ENCODE measurements around the gene PLA2G15. TPM values are rescaled to one million over a fixed set of nuclear protein-coding genes. Genes with fewer than 3 reads are reported as not detected.

Gene PLA2G15
- total and polyA plus RNA-seq, 12 donors = 6.0 to 37.1 (median 23.2) TPM

- peaks cover 4 to 22% of the 10 kb centered on the region in 2 donors for H3K4me1 ChIP-seq (replicated peaks in 1 of 2)
- H3K4me3 ChIP-seq = no peak overlapping the region
- no peaks in the 10 kb centered on the region for H3K27me3 ChIP-seq
- intact Hi-C loops (cut with DNase I) = no loop called here
- no peak overlapping the region for H3K27ac ChIP-seq
- H3K36me3 ChIP-seq (replicated peaks in 1 of 2) = peaks cover 0 to 64% of the 10 kb centered on the region in 2 donors
- no peak for TF ChIP-seq CTCF (IDR thresholded peaks at IDR 0.05)
- no peak for TF ChIP-seq POLR2A (IDR thresholded peaks at IDR 0.05)
- DNase-seq = no peak
- 92 to 96% (median 95%) methylated on average over 3 of the region's 3 CpGs for WGBS, 4 donors
- H3K9me3 ChIP-seq (replicated peaks in 1 of 3) = no peaks in the 10 kb centered on the region
These were observed 61.5 kb downstream of the PLA2G15 start for GRCh38 chr16:68306633-68307032.

GRCh38 chr16:68309799-68310198, 64.6 kb downstream of the PLA2G15 start:
- Histone ChIP-seq H3K4me3 (peak overlapping the region; percentile 62 to 99 (median 85)), H3K36me3 (replicated peaks in 1 of 2) (peaks cover 0 to 33% of the 10 kb centered on the region in 2 donors), H3K27ac (peak overlapping the region in 2 of 5 donors; percentile 76 to 94), H3K9me3 (replicated peaks in 1 of 3) (no peaks in the 10 kb centered on the region), H3K27me3 (no peaks in the 10 kb centered on the region), H3K4me1 (replicated peaks in 1 of 2) (peaks cover 4 to 32% of the 10 kb centered on the region in 2 donors)
- WGBS, 4 donors = 40 to 47% (median 42%) methylated on average over 6 of the region's 6 CpGs
- no peak for TF ChIP-seq POLR2A (IDR thresholded peaks at IDR 0.05)
- no peak for TF ChIP-seq CTCF (IDR thresholded peaks at IDR 0.05)
- intact Hi-C loops (cut with DNase I) = loop anchor here in 1 of 2 donors (5.0 kb wide), 1 partner anchor 47 kb away; the partner anchor contains the start of gene SLC7A6
- no peak for DNase-seq

GRCh38 chr16:68310437-68310773, 65.2 kb downstream of the PLA2G15 start:
- peak in 4 of 7 donors; percentile 29 to 37 (median 32) for DNase-seq
- no peaks in the 10 kb centered on the region for H3K9me3 ChIP-seq (replicated peaks in 1 of 3)
- WGBS, 4 donors = 0 to 1% (median 0%) methylated on average over 19 to 29 of the region's 29 CpGs
- TF ChIP-seq CTCF (IDR thresholded peaks at IDR 0.05) (no peak), POLR2A (IDR thresholded peaks at IDR 0.05) (no peak)
- H3K4me1 ChIP-seq (replicated peaks in 1 of 2) = peaks cover 4 to 32% of the 10 kb centered on the region in 2 donors
- peak overlapping the region; percentile 62 to 99 (median 85) for H3K4me3 ChIP-seq
- intact Hi-C loops (cut with DNase I) = loop anchor here in 1 of 2 donors (5.0 kb wide), 1 partner anchor 48 kb away; the partner anchor contains the start of gene SLC7A6
- no peaks in the 10 kb centered on the region for H3K27me3 ChIP-seq
- H3K36me3 ChIP-seq (replicated peaks in 1 of 2) = peaks cover 0 to 29% of the 10 kb centered on the region in 2 donors
- peak overlapping the region in 4 of 5 donors; percentile 59 to 94 (median 77) for H3K27ac ChIP-seq

Small RNAs within 50 kb of the gene (microRNA-seq; reads per million reads assigned to microRNA genes)
- gene MIR6773 = 0 reads per million in 3 donors

Small RNAs within 50 kb of the gene (small RNA-seq; reads per million reads assigned to genes)
- gene RNU6-1262P = 0 reads per million in 2 donors

Other genes with a start within 250 kb of the PLA2G15 start
- gene DPEP2, start 245.9 kb upstream of the PLA2G15 start, total RNA-seq = 1 to 10 TPM in 6 of 9 donors, under 1 TPM in 3; 0.35 to 2.0 (median 1.5) TPM
- gene DPEP2, start 245.9 kb upstream of the PLA2G15 start, polyA plus RNA-seq = 1 to 10 TPM in 2 of 3 donors, under 1 TPM in 1; 0.27 to 8.4 (median 1.2) TPM
- gene DPEP2NB, start 229.5 kb upstream of the PLA2G15 start, total RNA-seq = not detected
- not detected for gene DPEP2NB, start 229.5 kb upstream of the PLA2G15 start, polyA plus RNA-seq
- 10 to 100 TPM in 7 of 9 donors, 1 to 10 TPM in 2; 6.4 to 18.4 (median 13.7) TPM for gene DDX28, start 222.1 kb upstream of the PLA2G15 start, total RNA-seq
- gene DDX28, start 222.1 kb upstream of the PLA2G15 start, polyA plus RNA-seq = 10 to 100 TPM in 1 of 3 donors, 1 to 10 TPM in 2; 6.8 to 13.0 (median 9.1) TPM
- gene DUS2, start 222.1 kb upstream of the PLA2G15 start, total RNA-seq = 10 to 100 TPM in 6 of 9 donors, 1 to 10 TPM in 3; 6.3 to 25.3 (median 13.1) TPM
- 10 to 100 TPM in 2 of 3 donors, 1 to 10 TPM in 1; 7.1 to 13.2 (median 10.1) TPM for gene DUS2, start 222.1 kb upstream of the PLA2G15 start, polyA plus RNA-seq
- gene NFATC3, start 160.0 kb upstream of the PLA2G15 start, total RNA-seq = 10 to 100 TPM; 26.6 to 81.2 (median 36.2) TPM
- gene NFATC3, start 160.0 kb upstream of the PLA2G15 start, polyA plus RNA-seq = 10 to 100 TPM in 2 of 3 donors, 1 to 10 TPM in 1; 6.6 to 20.3 (median 11.6) TPM
- gene ESRP2, start 9.2 kb upstream of the PLA2G15 start, total RNA-seq = 1 to 10 TPM in 3 of 9 donors, under 1 TPM in 6; 0.13 to 2.2 (median 0.50) TPM
- gene ESRP2, start 9.2 kb upstream of the PLA2G15 start, polyA plus RNA-seq = under 1 TPM; 0.31 to 0.97 (median 0.37) TPM
- 10 to 100 TPM in 8 of 9 donors, 1 to 10 TPM in 1; 2.0 to 54.7 (median 22.5) TPM for gene SLC7A6, start 19.2 kb downstream of the PLA2G15 start, total RNA-seq
- gene SLC7A6, start 19.2 kb downstream of the PLA2G15 start, polyA plus RNA-seq = 10 to 100 TPM; 14.8 to 22.2 (median 19.6) TPM
- 10 to 100 TPM in 8 of 9 donors, 1 to 10 TPM in 1; 9.4 to 18.6 (median 13.8) TPM for gene SLC7A6OS, start 65.6 kb downstream of the PLA2G15 start, total RNA-seq
- gene SLC7A6OS, start 65.6 kb downstream of the PLA2G15 start, polyA plus RNA-seq = 10 to 100 TPM in 1 of 3 donors, 1 to 10 TPM in 2; 5.7 to 14.6 (median 8.4) TPM
- gene PRMT7, start 65.6 kb downstream of the PLA2G15 start, total RNA-seq = 10 to 100 TPM; 30.0 to 52.1 (median 39.1) TPM
- 100 to 1,000 TPM in 2 of 3 donors, 10 to 100 TPM in 1; 45.3 to 141 (median 111) TPM for gene PRMT7, start 65.6 kb downstream of the PLA2G15 start, polyA plus RNA-seq
- 1 to 10 TPM in 3 of 9 donors, under 1 TPM in 4, not detected in 2; 0.32 to 7.8 (median 0.99) TPM for gene SMPD3, start 203.1 kb downstream of the PLA2G15 start, total RNA-seq
- gene SMPD3, start 203.1 kb downstream of the PLA2G15 start, polyA plus RNA-seq = 1 to 10 TPM; 1.1 to 7.7 (median 1.3) TPM

Measured in adrenal gland (tissue), 12 donors.